Calu3 (cell line): ENCODE results near the gene PTPRF. TPM values are rescaled to one million over a fixed set of nuclear protein-coding genes. Genes with fewer than 3 reads are reported as not detected.

Experiments
- BruUV-seq: library from RNA; stranded (reverse); fragments of 400-500 nt; replicated peaks from 2 replicates; lab custom pipeline; 2021; lab: Mats Ljungman, UMichigan
- CTCF ChIA-PET: fragments of 300-600 bp; sonication (Branson Sonifier 250); formaldehyde crosslinking; loops from one replicate; lab custom pipeline; 2022; ENCODE audit warnings: antibody characterized with exemption; lab: Charles Lee
- DNase-seq: peaks from one replicate; pipeline ENCODE4 v3.0.0; 2022
- H3K27ac Mint-ChIP-seq: one replicate; pipeline ENCODE4 v1.8.0; 2022; ENCODE audit warnings: mixed read lengths; ENCODE audit not compliant: unreplicated experiment
- H3K27me3 Mint-ChIP-seq: one replicate; pipeline ENCODE4 v1.8.0; 2022; ENCODE audit warnings: mixed read lengths; ENCODE audit not compliant: unreplicated experiment
- H3K36me3 Mint-ChIP-seq: one replicate; pipeline ENCODE4 v1.8.0; 2022; ENCODE audit warnings: mild to moderate bottlenecking, moderate library complexity, mixed read lengths; ENCODE audit not compliant: insufficient read depth, unreplicated experiment
- H3K4me1 Mint-ChIP-seq: one replicate; pipeline ENCODE4 v1.8.0; 2022; ENCODE audit warnings: mild to moderate bottlenecking, low read depth, mixed read lengths; ENCODE audit not compliant: unreplicated experiment
- H3K4me3 Mint-ChIP-seq: one replicate; pipeline ENCODE4 v1.8.0; 2022; ENCODE audit warnings: mild to moderate bottlenecking, low read depth, moderate library complexity, mixed read lengths; ENCODE audit not compliant: unreplicated experiment
- H3K9me3 Mint-ChIP-seq: one replicate; pipeline ENCODE4 v1.8.0; 2022; ENCODE audit warnings: low read depth, mixed read lengths; ENCODE audit not compliant: unreplicated experiment
- intact Hi-C: fragments of 100-400 bp; cut with micrococcal nuclease; formaldehyde crosslinking; loops from one replicate; pipeline ENCODE4 v1.10.0; 2022; ENCODE audit not compliant: unreplicated experiment
- total RNA-seq: library from RNA; stranded (reverse); gene quantifications from 2 replicates; pipeline ENCODE4 v1.2.3, GENCODE V29; 2022
- TF ChIP-seq, protein P1 (sequence below): fragments of 200-600 bp; IDR thresholded peaks from one replicate; pipeline ENCODE4 v1.8.0; 2022; ENCODE audit warnings: antibody characterized with exemption; ENCODE audit not compliant: unreplicated experiment

Gene PTPRF
- total RNA-seq, 1 experiment from 2014 or later: 318 TPM

DNA sequence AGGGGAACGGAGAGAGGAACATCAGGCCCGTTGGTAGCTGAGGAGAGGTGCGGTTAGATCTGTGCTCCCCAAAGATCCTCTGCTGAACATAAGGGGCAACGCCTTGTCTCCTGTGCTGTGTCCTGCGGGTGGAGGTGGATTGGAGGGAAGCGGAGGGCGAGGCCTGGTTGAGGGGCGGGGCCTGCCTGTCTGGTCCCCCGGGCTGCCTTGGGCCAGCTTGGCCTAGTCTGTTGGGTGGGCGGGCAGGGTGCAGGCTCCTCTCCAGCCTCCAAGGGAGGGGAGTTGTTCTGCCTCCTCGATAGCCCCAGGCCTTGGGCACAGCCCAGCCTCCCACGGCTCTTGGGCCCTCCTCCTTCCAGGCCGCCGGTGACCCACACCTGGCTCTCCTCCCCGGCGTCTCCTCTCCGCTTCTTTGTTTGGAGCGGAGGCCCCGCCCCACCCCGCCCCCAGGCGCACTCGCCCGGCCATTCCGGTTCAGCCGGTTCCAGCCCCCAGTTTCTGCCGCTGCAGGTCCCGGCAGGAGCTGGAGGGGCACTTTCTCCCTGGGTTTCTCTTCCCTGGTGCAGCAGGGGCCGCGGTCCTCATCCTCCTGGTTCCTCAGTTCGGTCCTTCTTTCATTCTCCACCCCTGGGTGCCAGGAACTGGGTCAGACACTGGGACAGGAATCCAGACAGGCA lies 19.4 kb downstream of the PTPRF start:
- intact Hi-C loops: loop anchor here (2.0 kb wide), 1 partner anchor 13 kb away; no protein-coding TSS in a partner anchor
- BruUV-seq: no TSS peak
- peak overlapping the region; percentile 58 for H3K4me3 Mint-ChIP-seq
- no peaks in the 10 kb centered on the region for H3K27me3 Mint-ChIP-seq
- CTCF ChIA-PET: interaction anchor here (0.6 to 2.5 kb wide), 8 partner anchors 12 to 792 kb away, joined by 3 to 18 read pairs (median 4); partner anchors contain the start of genes C1orf210 and KDM4A
- peak overlapping the region; percentile 83 for H3K27ac Mint-ChIP-seq
- DNase-seq: peak; percentile 90
- H3K4me1 Mint-ChIP-seq: peaks cover 75% of the 10 kb centered on the region
- TF ChIP-seq, protein P1, sequence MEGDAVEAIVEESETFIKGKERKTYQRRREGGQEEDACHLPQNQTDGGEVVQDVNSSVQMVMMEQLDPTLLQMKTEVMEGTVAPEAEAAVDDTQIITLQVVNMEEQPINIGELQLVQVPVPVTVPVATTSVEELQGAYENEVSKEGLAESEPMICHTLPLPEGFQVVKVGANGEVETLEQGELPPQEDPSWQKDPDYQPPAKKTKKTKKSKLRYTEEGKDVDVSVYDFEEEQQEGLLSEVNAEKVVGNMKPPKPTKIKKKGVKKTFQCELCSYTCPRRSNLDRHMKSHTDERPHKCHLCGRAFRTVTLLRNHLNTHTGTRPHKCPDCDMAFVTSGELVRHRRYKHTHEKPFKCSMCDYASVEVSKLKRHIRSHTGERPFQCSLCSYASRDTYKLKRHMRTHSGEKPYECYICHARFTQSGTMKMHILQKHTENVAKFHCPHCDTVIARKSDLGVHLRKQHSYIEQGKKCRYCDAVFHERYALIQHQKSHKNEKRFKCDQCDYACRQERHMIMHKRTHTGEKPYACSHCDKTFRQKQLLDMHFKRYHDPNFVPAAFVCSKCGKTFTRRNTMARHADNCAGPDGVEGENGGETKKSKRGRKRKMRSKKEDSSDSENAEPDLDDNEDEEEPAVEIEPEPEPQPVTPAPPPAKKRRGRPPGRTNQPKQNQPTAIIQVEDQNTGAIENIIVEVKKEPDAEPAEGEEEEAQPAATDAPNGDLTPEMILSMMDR: no peak
- H3K36me3 Mint-ChIP-seq: peaks cover 58% of the 10 kb centered on the region
- no peaks in the 10 kb centered on the region for H3K9me3 Mint-ChIP-seq

DNA sequence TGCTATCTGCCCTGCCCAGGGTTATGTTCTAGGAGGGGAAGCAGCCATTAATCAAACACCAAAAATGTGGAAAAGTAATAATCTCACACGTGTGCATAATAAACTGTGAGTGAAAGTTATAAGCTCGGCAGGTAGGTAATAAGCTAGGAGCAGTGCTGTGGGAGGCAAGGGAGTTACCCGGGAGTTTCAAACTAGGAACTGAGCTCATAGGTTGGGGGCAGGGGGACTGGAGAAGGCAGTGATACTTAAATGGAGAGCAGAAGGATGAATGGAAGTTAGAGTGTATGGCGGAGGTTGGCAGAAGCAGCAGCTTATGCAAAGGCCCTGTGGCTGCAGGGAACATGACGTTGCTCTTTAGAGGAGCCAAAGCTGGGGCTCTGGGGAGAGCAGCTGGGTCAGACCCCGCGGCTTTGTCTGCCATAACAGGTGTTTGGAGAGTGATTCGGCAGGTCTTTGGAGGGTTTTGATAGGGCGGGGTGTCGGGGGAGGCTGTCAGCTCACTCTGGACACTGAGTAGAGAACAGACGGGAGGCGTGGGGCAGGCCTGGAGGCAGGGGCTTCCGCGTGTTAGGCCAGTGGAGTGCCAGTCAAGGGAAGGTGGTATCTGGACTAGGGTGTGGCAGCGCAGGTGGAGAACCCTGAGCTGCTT lies 20.0 kb downstream of the PTPRF start:
- no peak for DNase-seq
- intact Hi-C loops: loop anchor here (2.0 kb wide), 1 partner anchor 14 kb away; no protein-coding TSS in a partner anchor
- Mint-ChIP-seq H3K4me1 (peaks cover 68% of the 10 kb centered on the region), H3K9me3 (no peaks in the 10 kb centered on the region), H3K36me3 (peaks cover 62% of the 10 kb centered on the region), H3K27ac (peak overlapping the region; percentile 83), H3K27me3 (no peaks in the 10 kb centered on the region), H3K4me3 (peak overlapping the region; percentile 58)
- CTCF ChIA-PET: interaction anchor here (0.6 to 2.5 kb wide), 7 partner anchors 15 to 791 kb away, joined by 3 to 18 read pairs (median 5); partner anchors contain the start of genes C1orf210 and KDM4A
- TF ChIP-seq, protein P1: no peak
- no TSS peak for BruUV-seq

DNA sequence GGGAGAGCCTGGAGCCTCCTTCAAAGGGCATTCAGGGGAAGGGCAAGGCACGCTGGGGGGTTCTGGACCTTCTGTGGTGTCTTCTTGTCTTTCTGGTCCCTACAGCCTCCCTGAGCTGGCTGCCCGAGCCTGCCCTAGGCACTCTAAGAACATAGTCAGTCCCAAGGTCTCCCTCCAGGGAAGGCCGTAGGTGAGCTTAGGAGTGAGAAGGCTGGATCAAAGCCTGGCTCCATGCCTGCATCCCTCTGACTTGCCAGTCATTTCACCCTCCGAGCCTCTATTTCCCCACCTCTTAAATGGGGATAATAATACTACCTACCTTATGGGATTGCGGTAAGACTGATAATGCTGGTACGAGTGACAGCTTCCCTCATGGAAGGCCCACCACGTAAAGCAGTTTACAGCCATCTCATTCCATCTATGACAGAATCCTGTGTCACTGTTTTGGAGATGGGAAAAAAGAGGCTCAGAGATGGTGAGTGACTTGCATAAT lies 20.8 kb downstream of the PTPRF start:
- H3K4me3 Mint-ChIP-seq: no peak overlapping the region
- DNase-seq: no peak
- TF ChIP-seq, protein P1: no peak
- intact Hi-C loops: loop anchor here (2.0 kb wide), 1 partner anchor 15 kb away; no protein-coding TSS in a partner anchor
- H3K27ac Mint-ChIP-seq: no peak overlapping the region
- H3K9me3 Mint-ChIP-seq: no peaks in the 10 kb centered on the region
- peaks cover 69% of the 10 kb centered on the region for H3K36me3 Mint-ChIP-seq
- BruUV-seq: no TSS peak
- CTCF ChIA-PET: interaction anchor here (1.2 kb wide), 1 partner anchor 212 kb away, joined by 3 read pairs; no protein-coding TSS in a partner anchor
- no peaks in the 10 kb centered on the region for H3K27me3 Mint-ChIP-seq
- H3K4me1 Mint-ChIP-seq: peaks cover 61% of the 10 kb centered on the region

DNA sequence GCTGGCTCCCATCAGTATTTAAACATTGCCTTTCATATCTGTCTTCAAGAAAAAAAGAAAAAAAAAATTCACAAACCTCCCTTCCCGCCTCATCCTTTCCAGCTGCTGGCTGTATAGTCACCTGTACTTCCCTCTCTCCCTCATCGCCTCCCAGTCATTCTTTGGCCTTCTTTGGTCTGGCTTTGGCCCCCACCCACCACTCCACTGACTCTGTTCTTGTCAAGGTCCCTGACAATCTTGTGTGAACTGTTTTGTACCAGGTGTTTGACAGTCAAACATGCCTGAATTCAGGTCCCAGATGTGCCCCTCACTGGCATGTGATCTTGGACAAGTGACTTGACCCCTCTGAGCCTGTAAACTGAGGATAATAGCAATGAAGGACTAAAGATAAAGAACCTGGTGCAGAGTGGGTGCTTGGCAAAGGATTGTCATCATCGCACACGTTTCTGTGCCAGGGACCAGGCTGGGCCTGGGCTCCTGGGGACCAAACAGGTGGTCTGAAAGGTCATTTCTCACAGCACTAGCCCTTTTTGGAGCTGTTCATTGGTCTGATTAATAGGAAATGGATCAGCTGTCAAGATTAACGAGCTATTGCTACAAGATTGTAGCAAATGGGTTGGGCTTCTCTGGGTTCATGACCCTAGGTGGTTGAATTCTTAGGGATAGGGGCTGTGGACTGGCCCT lies 21.5 kb downstream of the PTPRF start:
- CTCF ChIA-PET: interaction anchor here (0.7 to 1.5 kb wide), 2 partner anchors 15 to 465 kb away, joined by 3 to 5 read pairs; no protein-coding TSS in a partner anchor
- peaks cover 53% of the 10 kb centered on the region for H3K4me1 Mint-ChIP-seq
- H3K4me3 Mint-ChIP-seq: no peak overlapping the region
- H3K36me3 Mint-ChIP-seq: peaks cover 72% of the 10 kb centered on the region
- H3K9me3 Mint-ChIP-seq: no peaks in the 10 kb centered on the region
- H3K27me3 Mint-ChIP-seq: no peaks in the 10 kb centered on the region
- DNase-seq: no peak
- H3K27ac Mint-ChIP-seq: peak overlapping the region; percentile 23
- TF ChIP-seq, protein P1: no peak
- BruUV-seq: no TSS peak
- intact Hi-C loops: no loop called here
